Epithelial cell of prostate (primary cell): ENCODE measurements around the gene EPN3.

Source experiments
- DNase-seq: peaks from one replicate; pipeline ENCODE4 v3.0.0-alpha.2; 2011; ENCODE audit warnings: low read depth, low spot score
- H3K27ac ChIP-seq: fragments of 450-650 bp; 2 replicates; pipeline ENCODE4 v1.5.1; 2017; ENCODE audit warnings: mild to moderate bottlenecking

The EPN3 gene

GRCh38 chr17:50583641-50584040 lies 51.1 kb downstream of the EPN3 start:
- DNase-seq, result no peak
- H3K27ac ChIP-seq, result no peak overlapping the region

GRCh38 chr17:50584116-50584515 lies 51.6 kb downstream of the EPN3 start:
- H3K27ac ChIP-seq, result no peak overlapping the region
- no peak for DNase-seq

- no peak for DNase-seq
These were observed 52.2 kb downstream of the EPN3 start for GRCh38 chr17:50584749-50585148.

GRCh38 chr17:50585346-50585745 lies 52.8 kb downstream of the EPN3 start:
- DNase-seq, result no peak

More at GRCh38 chr17:50584749-50585148, 52.2 kb downstream of the EPN3 start:
- no peak overlapping the region for H3K27ac ChIP-seq

GRCh38 chr17:50585891-50586290 lies 53.4 kb downstream of the EPN3 start:
- no peak overlapping the region for H3K27ac ChIP-seq
- DNase-seq, result no peak

More at GRCh38 chr17:50585346-50585745, 52.8 kb downstream of the EPN3 start:
- no peak overlapping the region for H3K27ac ChIP-seq

- DNase-seq, result no peak
- no peak overlapping the region for H3K27ac ChIP-seq
These were observed 54.1 kb downstream of the EPN3 start for GRCh38 chr17:50586421-50587247.

GRCh38 chr17:50587571-50587970 lies 55.0 kb downstream of the EPN3 start:
- H3K27ac ChIP-seq, result no peak overlapping the region
- no peak for DNase-seq

GRCh38 chr17:50588391-50589049 lies 56.0 kb downstream of the EPN3 start:
- H3K27ac ChIP-seq, result no peak overlapping the region
- no peak for DNase-seq

- no peak for DNase-seq
- no peak overlapping the region for H3K27ac ChIP-seq
These were observed 56.7 kb downstream of the EPN3 start for GRCh38 chr17:50589095-50589705.

GRCh38 chr17:50590946-50591737 lies 58.6 kb downstream of the EPN3 start:
- no peak overlapping the region for H3K27ac ChIP-seq
- no peak for DNase-seq

GRCh38 chr17:50593321-50593720 lies 60.8 kb downstream of the EPN3 start:
- DNase-seq, result no peak
- no peak overlapping the region for H3K27ac ChIP-seq
